Stimulated activated CD4-positive, alpha-beta T cell treated with anti-CD3 and anti-CD28 coated beads, TNF-alpha, amount 100 ng/mL, for 4 hours (primary cell): ENCODE data around the gene E2F6.
"Not testable (repeated sequence)": the region's sequence is repeated elsewhere in the genome, so short reads cannot be mapped to it uniquely, and the experiment has no call there.

ENCODE experiments used
- DNase-seq, 3 experiments: peaks; one replicate each; pipeline ENCODE4 v3.0.0-alpha.2; 2020; ENCODE audit warnings: low read depth in 3 of 3

The E2F6 gene

DNA sequence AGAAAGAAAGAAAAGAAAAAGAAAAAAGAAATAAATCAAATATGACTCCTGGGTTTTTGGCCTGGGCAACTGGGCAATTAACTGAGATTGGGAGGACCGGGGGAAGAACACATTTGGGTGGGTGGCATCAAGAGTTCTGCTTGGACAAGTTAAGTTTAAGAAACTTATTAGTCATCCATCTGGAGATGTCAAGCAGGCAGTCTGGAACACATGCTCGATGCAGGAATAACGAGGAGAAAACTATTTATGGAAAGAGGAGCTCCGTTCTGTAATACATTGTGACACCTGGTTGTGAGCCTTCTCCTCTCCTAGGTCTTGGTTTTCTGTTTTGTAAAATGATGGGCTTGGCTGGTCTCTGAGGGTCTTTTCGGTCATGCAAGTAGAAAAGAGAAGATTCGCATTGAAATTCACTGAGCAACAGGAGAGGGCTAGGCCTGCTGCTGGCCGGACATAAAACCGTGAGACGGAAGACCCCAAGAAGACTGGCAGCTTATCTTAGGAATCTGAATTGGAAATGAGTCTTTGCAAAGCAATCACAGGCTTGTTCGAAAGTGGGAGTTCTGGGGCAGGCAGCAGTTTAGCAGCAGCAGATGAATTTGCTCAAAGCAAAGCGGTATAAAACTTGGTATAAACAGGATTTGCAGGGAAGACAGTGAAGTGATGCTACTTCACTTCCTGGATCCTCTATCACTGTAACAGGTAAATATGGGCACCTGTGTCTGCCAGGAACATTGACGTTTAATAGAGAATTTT lies 51.4 kb downstream of the E2F6 start:
- DNase-seq = no peak

DNA sequence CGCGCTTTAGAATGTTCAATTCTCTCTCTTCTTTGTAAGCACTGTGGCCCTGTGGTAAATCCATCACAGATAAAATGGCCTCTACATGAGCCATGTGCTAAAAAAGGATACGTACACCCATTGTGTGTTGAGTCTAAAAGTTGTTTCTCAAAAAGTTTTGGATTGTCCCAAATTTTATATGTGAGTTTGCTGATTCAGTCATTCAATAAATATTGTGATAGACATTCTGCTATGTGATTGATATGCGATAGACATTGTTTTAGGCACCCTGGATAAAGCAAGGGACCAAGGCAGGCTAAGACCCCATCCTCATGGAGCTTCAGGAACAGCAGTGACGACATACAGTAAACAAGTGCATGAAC lies 53.5 kb downstream of the E2F6 start:
- no peak for DNase-seq

DNA sequence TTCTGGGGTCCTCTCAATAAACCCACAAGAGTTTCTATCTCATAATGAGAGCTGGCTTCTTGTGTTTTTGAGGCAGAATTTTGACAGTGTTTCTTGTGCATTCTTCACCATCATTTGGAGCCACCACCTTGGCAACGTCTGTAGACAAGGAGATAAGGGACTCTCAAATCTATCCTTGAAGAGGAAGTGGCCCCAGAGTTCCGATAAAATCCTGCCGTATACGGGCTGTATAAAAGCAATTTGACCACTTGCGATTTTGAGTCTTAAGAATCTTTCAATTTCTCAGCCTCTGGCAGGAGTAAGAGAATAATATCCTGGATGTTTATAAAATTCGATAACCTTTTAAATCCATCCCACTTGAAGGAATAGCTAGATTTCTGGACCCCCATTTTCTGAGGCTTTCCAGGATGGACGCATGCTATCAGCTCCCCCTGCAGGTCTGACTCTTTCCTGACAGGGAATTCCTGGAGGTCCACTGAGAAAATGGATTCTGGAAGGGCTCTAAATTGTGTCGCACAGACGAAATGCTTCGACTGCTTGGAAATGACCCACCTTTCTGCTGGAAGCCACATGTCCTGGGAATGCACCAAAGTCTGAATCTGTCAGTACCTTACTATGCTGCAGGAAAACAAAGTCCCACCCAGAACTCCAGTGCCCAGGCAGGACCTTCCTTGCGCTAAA lies 54.1 kb downstream of the E2F6 start:
- DNase-seq = no peak

DNA sequence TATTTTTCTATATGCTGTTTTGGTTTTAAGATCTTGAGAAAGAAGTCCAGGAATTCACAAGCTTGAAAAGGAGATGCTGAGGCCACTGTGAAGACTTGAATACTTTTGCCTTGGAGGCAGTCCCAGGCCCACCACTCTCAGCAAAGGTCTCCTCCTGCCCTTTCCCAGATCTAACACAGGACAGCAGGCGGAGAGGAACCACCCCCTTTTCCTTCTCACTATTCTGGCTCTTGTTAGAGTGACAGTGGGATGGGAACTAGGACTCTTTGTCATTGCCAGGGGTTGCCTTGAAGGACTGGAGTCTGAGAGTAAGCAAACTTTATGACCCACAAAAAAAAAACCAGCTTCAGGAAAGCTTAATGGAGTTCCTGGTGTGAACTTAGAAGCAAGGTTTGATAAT lies 54.7 kb downstream of the E2F6 start:
- DNase-seq = no peak

DNA sequence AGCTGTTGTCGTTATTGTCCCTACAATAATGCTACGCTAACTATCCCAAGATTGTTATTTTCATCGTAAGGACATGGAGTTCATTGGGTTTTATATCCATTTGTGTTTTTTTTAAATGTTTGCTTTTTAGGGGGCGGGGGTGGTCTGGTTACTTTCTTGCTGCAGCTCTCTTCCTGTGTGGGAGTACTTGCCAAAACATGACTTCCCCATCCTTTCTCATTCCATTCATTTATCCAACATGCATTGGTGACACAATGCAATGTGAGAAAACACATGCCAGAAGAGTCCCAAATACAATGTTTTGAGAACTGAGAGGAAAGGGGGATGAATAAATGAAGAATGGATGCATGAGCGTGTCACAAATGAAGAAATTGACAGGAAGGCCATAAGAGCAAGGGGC lies 55.9 kb downstream of the E2F6 start:
- no peak for DNase-seq

DNA sequence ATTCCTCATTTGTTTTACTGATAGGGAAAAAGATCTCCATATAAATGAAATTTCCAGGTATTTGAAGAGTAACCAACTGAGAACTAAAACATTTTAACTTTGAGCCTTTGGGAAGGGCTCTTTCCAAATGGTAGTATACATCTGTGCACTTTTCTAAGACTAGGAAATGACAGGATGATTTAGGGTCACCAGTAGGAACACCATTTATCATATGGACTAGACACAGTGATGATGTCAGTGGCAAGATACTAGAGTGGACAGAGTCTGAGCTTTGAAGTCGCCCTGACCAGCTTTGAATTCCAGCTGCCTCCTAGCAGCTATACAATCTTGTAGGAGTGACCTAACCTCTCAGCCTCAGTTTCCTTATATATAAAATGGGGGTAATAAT lies 56.4 kb downstream of the E2F6 start:
- no peak for DNase-seq

DNA sequence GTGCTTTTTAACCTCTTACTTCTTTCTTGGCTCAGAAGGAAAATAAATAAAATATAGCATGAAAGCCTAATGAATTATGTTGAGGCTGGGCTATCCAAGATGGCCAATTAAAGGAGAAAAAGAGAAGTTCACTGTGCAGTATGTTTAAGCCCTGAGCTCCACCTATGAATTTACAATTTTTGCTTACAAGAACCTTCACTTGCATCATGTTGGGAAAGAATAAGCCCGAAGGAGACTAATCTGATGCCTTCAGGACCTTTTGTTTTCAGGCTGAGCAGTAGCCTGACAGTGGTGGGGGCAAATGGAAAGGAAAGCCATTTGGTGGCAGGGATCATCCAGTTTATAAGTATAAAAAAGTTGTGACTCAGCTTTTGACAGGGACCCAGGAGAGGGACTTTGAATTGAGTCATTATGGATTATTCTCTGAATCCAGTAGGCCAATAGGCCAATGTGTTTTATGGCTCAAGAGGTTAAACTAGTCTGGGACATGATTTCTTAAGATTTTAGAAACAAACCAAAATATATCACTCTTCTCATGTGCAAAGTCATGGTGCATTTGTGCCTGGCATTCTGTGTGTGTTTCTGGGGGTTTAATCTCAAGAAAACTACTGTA lies 56.9 kb downstream of the E2F6 start:
- DNase-seq = no peak

DNA sequence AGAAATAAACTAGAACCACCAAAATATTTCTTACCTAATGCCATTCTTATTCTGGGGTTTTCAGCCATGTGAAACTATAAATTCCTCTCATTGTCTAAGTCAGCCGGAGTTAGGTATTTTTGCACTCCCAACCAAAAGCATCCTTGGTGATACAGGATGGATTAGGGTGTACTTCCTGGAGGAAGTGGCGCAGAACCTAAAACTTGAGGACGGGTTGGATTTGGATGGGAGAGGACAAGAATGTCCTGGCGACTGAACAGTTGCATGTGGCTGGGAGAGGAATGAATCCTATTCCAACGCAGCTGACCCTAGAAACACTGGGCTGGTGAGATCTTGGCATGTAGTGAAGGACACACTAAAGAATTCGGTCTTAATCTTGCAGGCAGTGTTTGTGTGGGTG lies 58.5 kb downstream of the E2F6 start:
- no peak for DNase-seq

DNA sequence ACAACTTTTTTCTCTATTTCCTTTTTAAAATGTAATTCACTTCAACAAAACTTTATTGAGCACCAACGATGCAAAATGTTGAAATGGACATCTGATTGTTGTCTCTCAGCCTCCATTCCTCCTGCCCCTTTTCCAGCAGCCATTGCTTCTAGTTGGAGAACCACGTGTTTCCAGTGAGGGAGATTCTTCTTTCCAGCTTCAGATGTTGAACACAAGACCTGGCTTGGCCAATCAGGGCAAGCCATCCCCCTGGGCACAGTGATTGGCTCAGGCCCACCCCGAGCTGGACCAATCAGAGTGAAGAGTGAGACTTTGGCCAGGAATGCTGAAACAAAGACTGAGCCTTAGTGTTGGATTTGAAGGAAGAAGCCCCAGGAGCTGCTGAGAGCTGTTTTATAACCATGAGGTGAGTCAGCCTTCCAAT lies 59.0 kb downstream of the E2F6 start:
- DNase-seq = no peak

DNA sequence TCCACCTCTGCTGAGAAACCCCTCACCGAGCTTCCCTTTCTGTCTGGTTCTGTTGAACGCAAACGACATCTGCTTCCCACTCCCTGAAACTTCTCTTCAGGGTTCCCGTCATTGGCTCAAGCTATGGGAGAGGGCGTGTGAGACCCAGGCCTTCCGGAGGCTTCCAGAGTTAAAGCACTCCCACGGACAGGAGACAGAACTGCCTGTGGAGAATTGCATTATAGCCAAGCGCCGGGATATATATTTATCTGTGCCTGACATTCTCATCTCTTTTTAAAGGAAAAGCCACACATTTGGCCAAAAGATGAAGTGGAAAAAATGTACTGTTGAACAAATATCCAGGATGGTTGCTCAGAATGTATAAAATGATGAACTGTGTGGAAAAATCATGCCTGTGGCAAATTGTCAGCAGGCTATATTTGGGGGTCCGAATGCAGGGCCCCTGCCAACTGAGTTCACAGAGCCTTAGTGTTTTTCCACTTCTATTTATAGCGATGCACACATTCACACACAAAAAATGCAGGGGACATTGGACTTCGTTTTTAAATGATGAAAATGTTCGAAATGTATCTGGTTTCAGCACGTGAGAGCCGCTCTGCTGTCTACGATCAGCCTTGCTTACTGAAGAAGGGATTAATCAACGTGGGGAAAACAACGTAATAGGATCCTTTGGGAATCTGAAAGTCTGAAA lies 59.5 kb downstream of the E2F6 start:
- DNase-seq = no peak

DNA sequence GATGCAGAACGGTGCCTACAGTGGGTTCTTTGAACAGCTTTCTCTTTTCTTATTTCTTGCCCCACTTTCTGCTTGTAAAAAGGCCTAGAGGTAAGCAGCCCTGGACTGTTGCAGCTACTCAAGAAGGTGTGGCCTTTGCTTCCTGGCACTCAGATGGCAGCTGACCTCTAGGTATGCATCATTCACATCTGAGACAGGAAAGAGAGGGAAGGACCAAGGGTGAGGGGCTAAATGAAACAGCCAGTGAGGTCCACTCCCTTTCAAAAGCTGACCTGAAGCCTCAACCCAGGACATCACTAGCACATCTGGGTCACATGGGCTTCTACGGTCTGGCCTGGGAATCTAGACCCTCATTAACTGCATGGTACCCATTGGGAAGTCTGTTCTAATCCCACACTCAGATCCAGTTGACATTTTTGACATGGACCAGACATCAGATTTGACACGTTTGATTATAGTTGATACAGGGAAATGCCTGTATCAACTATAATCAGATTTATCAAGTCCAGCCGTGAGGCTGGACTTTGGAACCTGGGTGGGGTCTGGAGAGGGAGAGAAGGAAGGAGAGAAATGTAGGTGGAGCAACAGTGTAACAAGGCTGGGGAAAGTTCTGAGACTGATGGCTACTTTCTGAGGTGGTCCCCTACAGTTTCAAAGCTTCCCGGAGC lies 60.2 kb downstream of the E2F6 start:
- no peak for DNase-seq

DNA sequence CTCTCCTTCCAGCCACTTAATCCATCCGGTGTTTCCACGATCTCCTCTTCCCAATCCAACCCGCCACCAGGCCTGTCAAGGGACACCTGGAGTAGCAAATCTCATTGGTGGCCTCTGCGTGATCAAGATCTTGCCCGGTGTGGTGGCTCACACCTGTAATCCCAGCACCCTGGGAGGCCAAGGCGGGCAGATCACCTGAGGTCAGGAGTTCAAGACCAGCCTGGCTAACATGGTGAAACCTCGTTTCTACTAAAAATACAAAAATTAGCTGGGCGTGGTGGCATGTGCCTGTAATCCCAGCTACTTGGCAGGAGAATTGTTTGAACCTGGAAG lies 60.9 kb downstream of the E2F6 start:
- DNase-seq = not testable (repeated sequence)

DNA sequence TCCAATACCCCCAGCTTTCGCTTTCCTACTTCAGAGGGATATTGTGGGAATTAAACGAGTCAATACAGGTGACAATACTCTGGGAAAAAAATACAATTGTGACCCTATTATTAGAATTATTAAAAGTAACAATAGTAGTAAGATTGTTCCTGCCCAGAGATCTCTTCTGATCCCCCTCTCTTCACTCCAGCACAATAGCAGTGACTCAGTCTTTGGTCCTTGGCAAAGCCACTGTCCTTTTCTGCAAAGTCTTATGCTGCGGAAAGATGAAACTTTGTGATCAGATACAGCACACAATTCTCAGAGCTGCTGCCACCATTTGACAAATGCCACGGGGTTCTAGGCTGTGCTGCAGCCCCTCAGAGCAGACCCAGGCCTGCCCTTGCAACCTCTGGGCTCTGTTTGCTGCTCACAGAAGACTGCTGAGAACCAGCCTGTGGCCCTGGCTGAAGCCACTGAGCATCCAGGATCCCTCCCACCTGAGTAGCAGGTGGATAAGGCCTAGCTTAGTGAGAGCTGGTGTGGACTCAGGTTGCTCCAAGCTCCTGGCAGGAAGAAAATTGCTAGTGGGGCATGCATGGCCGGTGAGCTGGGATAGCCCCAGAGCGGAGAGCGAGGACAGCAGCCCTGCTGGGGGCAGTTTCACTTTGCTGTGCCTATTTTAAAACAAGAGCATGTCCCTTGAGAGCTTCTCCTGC lies 61.4 kb downstream of the E2F6 start:
- no peak for DNase-seq

DNA sequence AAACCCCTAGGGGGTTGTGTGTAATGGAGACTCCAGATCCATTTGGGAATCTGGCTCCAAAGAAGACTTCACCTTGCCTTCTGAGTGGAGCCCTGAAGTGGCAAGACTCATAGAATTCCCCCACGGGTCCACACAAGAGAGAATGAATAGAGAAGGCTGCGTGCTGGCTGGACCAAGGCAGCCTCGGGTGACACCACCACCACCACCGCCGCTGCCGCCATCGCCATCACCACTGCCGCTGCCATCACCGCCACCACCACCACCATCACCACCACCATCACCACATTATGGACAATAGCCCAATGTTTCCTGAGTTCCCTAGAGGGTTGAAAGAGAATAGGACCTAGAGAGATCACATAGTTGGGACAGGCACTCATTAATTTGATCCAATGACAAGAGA lies 63.5 kb downstream of the E2F6 start:
- no peak for DNase-seq

DNA sequence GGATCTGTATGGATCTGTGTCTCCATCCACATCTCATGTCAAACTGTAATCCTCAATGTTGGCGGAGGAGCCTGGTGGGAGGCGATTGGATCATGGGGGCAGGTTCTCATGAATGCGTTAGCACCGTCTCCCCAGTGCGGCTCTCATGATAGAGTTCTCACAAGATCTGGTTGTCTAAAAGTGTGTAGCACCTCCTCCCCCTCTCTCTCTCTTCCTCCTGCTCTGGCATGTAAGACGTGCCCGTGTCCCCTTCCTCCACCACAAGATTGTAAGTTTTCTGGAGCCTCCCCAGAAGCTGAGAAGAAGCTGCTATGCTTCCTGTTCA lies 66.6 kb downstream of the E2F6 start:
- DNase-seq = no peak

DNA sequence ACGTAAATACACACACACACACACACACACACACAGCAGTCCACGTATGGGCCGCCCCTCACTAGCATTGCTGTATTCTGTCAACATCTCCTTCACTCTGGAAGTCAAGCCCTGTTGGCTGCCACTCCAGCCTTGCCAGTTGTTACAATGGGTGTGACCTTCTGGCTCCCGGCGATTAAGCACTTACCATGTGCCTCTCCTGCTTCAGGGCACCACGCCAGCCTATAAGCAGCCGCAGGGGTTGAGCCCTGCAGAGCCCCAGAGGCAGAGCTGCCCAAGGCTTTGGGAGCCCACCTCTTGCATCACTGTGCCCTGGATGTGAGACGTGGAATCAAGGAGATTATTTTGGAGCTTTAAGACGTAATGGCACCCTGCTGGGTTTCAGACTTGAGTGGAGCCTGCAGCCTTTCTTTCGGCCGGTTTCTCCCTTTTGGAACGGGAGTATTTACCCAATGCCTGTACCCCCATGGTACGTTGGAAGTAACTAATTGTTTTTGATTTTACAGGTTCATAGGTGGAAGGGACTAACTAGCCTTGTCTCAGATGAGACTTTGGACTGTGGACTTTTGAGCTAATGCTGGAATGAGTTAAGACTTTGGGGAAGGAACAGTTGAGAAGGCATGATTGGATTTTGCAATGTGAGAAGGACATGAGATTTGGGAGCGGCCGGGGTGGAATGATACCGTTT lies 67.1 kb downstream of the E2F6 start:
- DNase-seq = no peak

DNA sequence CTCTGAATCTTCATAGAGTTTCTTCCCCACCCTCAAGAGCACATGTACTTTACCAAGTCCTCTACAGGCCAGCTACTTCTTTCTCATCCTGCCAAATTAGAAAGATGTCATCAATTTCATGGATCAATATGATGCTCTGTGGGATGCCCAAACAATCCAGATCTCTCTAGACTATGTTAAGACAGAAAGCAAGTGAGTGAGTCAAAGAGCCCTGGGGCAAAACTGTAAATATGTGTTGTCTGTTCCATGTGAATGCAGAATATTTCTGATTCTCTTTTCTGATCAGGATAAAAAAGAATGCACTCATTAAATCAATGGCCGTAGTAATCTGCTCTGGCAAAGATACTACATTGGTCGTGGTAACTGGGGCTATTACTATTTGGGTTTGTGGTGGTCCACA lies 68.4 kb downstream of the E2F6 start:
- DNase-seq = no peak

DNA sequence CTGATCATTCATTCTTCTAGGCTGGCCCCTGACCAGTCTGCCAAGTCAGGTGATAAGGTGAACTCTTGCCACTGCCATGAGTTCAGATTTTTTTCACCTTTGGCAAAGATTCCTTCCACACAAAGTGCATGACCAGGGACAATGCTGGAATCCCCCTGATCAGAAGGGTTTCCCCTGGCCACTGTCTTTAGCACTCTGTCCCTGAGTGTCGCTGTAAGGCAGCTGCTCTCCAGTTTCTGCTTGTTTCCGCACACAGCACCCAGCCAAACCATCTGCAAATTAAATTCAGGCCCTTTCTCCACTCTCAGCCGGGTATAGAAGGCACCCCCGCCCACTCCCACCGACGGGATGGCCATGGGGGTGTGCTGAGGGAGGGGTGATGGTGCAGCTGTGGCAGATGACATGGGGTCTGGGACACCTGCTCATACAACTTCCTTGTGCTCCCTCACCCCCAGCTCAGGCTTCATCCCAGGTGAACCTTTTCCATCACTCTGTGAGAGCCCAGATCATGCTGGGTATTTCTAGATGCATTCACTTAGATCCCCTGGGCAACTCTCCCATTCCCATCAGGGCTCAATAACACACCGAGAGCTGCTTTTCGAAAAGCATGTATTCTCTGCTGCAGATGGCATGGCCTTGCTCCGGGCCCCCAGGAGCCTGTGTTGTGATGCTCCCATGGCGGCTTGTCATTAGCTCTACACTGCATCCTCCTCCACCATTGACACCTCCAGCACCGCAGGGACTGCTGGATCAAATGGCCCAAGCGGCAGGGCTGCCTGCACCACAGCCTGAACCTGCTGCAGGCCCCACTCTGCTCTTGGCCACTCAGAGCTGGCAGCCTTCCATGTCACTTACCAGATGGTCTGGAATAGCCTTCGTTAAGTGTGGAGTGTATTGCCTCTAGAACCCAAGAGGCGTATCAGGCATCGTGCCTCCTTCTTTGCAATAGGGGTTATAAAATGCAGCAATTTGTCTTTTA lies 69.2 kb downstream of the E2F6 start:
- no peak for DNase-seq

DNA sequence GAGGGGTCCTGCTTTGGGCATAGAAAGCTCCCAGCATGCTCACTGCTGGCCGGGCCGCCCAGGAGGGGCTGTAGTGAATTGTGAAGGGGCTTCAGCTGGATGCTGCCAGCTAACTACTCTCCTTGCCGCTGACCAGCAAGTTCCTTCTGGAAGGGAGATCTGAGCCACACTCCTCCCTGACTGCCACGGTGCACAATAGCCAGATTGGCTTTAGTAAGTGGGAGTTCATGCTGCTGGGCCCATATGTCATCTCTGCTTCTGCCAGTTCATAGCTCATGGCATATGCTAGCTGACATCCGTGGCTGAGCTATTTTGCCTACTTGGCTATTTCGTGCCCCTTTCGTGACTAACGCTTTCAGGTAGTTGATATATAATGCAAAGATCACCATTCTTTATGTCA lies 69.9 kb downstream of the E2F6 start:
- no peak for DNase-seq

DNA sequence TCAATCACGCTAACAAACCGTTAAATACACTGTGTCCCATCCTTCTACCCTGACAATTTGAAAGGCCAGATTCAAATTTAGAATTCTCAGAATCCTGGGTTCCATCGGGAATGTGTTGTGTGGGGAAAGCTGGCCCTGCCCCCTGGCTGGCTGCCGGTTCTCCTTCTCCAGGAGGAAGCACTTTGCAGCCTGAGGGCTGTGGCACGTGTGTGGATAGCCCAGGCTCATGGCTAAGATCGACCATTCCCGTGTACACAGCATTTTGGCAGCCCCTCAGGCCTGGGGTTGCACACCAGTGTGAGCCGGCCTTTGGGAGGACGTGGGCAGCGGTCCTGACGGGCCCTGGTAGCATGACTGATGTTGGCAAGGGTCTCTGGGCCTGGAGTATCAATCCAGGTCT lies 70.6 kb downstream of the E2F6 start:
- no peak for DNase-seq
